ENCODE measurements around the gene SF3A1. TPM values are rescaled to one million over a fixed set of nuclear protein-coding genes. Genes with fewer than 3 reads are reported as not detected.

Gene SF3A1
- total RNA-seq, 1 experiment from 2014 or later: 33.9 TPM

GRCh38 chr22:30324014-30324730 is 32.5 kb downstream of the SF3A1 start:
- DNase-seq (ENCODE audit: low read depth): peak; percentile 75

GRCh38 chr22:30323246-30323645 is 33.4 kb downstream of the SF3A1 start:
- no peak for DNase-seq (ENCODE audit: low read depth)

- DNase-seq (ENCODE audit: low read depth): no peak
Measured at GRCh38 chr22:30321461-30321860, 35.2 kb downstream of the SF3A1 start.

- no peak for DNase-seq (ENCODE audit: low read depth)
Measured at GRCh38 chr22:30320021-30320556, 36.6 kb downstream of the SF3A1 start.

GRCh38 chr22:30318799-30319419 is 37.8 kb downstream of the SF3A1 start:
- peak; percentile 39 for DNase-seq (ENCODE audit: low read depth)

GRCh38 chr22:30317778-30318177 is 38.9 kb downstream of the SF3A1 start:
- DNase-seq (ENCODE audit: low read depth): no peak

GRCh38 chr22:30315962-30316576 is 40.6 kb downstream of the SF3A1 start:
- DNase-seq (ENCODE audit: low read depth): no peak

GRCh38 chr22:30314915-30315314 is 41.8 kb downstream of the SF3A1 start:
- DNase-seq (ENCODE audit: low read depth): peak; percentile 81

GRCh38 chr22:30313527-30314363 is 42.9 kb downstream of the SF3A1 start:
- DNase-seq (ENCODE audit: low read depth): no peak

GRCh38 chr22:30312053-30312452 is 44.6 kb downstream of the SF3A1 start:
- peak; percentile 94 for DNase-seq (ENCODE audit: low read depth)

- DNase-seq (ENCODE audit: low read depth): peak; percentile 79
Measured at GRCh38 chr22:30310881-30311771, 45.6 kb downstream of the SF3A1 start.

- DNase-seq (ENCODE audit: low read depth): no peak
Measured at GRCh38 chr22:30309951-30310741, 46.5 kb downstream of the SF3A1 start.

- peak; percentile 56 for DNase-seq (ENCODE audit: low read depth)
Measured at GRCh38 chr22:30308518-30309230, 48.0 kb downstream of the SF3A1 start.

GRCh38 chr22:30308093-30308492 is 48.6 kb downstream of the SF3A1 start:
- DNase-seq (ENCODE audit: low read depth): no peak

GRCh38 chr22:30307041-30307574 is 49.6 kb downstream of the SF3A1 start:
- no peak for DNase-seq (ENCODE audit: low read depth)

GRCh38 chr22:30306627-30307011 is 50.1 kb downstream of the SF3A1 start:
- no peak for DNase-seq (ENCODE audit: low read depth)

GRCh38 chr22:30305906-30306626 is 50.6 kb downstream of the SF3A1 start:
- peak; percentile 28 for DNase-seq (ENCODE audit: low read depth)

GRCh38 chr22:30305519-30305905 is 51.2 kb downstream of the SF3A1 start:
- no peak for DNase-seq (ENCODE audit: low read depth)
